ENCODE data around the gene PPP1R9A. TPM values are rescaled to one million over a fixed set of nuclear protein-coding genes. Genes with fewer than 3 reads are reported as not detected.

Gene PPP1R9A
- total RNA-seq, 1 experiment from 2014 or later, result 13.5 TPM

- ATAC-seq (no peak), DNase-seq (ENCODE audit: low read depth, low spot score) (no peak)
- no peak overlapping the region for H3K4me2 ChIP-seq (ENCODE audit: low read length)
- TF ChIP-seq ATF3 (IDR thresholded peaks at IDR 0.05) (no peak), FOSL1 (IDR thresholded peaks at IDR 0.05; ENCODE audit: low read depth) (no peak), CTCF (IDR thresholded peaks at IDR 0.05 in 2 of 3, conservative IDR thresholded peaks at IDR 0.05 in 1 of 3; ENCODE audit: borderline replicate concordance in 1 of 3, insufficient read depth in 1 of 3, low read depth in 2 of 3, low read length in 2 of 3) (no peak), EGR1 (IDR thresholded peaks at IDR 0.05; ENCODE audit: low read depth) (no peak), SRF (IDR thresholded peaks at IDR 0.05; ENCODE audit: low read depth) (no peak), SIN3A (IDR thresholded peaks at IDR 0.05; ENCODE audit: low read depth) (no peak), ELF1 (IDR thresholded peaks at IDR 0.05; ENCODE audit: borderline replicate concordance, low read depth) (no peak), REST (IDR thresholded peaks at IDR 0.05; ENCODE audit: low read depth) (no peak), ZFX (IDR thresholded peaks at IDR 0.05) (no peak), ZNF274 (IDR thresholded peaks at IDR 0.05; ENCODE audit: low read depth, low read length) (no peak), POLR2A (IDR thresholded peaks at IDR 0.05; ENCODE audit: borderline replicate concordance, extremely low read depth, insufficient read depth, insufficient read length) (no peak), CEBPB (IDR thresholded peaks at IDR 0.05; ENCODE audit: low read depth) (no peak)
- intact Hi-C loops (cut with micrococcal nuclease), result no loop called here
- no peaks in the 10 kb centered on the region for H3K36me3 ChIP-seq (ENCODE audit: control insufficient read depth in 1 of 2, insufficient read depth in 2 of 2, low read length in 2 of 2)
- no peaks in the 10 kb centered on the region for H3K27me3 ChIP-seq (ENCODE audit: insufficient read depth, low read length)
- no peak overlapping the region for H2AFZ ChIP-seq (ENCODE audit: low read depth, low read length, poor library complexity, severe bottlenecking)
- no peaks in the 10 kb centered on the region for H3K9me3 ChIP-seq (ENCODE audit: control insufficient read depth in 1 of 2, insufficient read depth in 1 of 2, low read depth in 1 of 2, low read length in 2 of 2)
- BruUV-seq (replicated peaks), result no TSS peak
- CTCF ChIA-PET, result no interaction called here
- H3K9ac ChIP-seq (ENCODE audit: low read length), result no peak overlapping the region
- H3K9me2 ChIP-seq (ENCODE audit: insufficient read depth), result no peaks in the 10 kb centered on the region
- no peak overlapping the region for H3K4me3 ChIP-seq (replicated peaks in 1 of 2; ENCODE audit: low read depth in 1 of 2, low read length in 2 of 2)
- H3K4me1 ChIP-seq (ENCODE audit: control insufficient read depth in 1 of 2, insufficient read depth in 2 of 2, low read length in 2 of 2), result no peaks in the 10 kb centered on the region
- H3K27ac ChIP-seq (ENCODE audit: low read depth, low read length), result no peak overlapping the region
- H4K20me1 ChIP-seq (ENCODE audit: insufficient read depth), result no peaks in the 10 kb centered on the region
- RAD21 ChIA-PET (ENCODE audit: low non-redundant PET in 1 of 2, low total read pairs in 2 of 2, uncharacterized antibody in 2 of 2, unreplicated experiment in 2 of 2), result no interaction called here
- POLR2A ChIA-PET, result no interaction called here
- H3K79me2 ChIP-seq (ENCODE audit: insufficient read depth, low read length), result no peaks in the 10 kb centered on the region
These were observed 118.6 kb downstream of the PPP1R9A start for GRCh38 chr7:95026018-95026417.
